Skeletal muscle tissue (tissue), 4 donors: ENCODE results near the gene AMPD2. TPM values are rescaled to one million over a fixed set of nuclear protein-coding genes. Genes with fewer than 3 reads are reported as not detected.

Experiments used
- H3K27ac ChIP-seq: one replicate; pipeline ENCODE4 v1.7.0; 2013; ENCODE audit warnings: mild to moderate bottlenecking, low read depth, low read length, inconsistent platforms
- H3K27me3 ChIP-seq, 3 donors: one replicate each; pipeline ENCODE4 v1.7.0; 2013; ENCODE audit warnings: low read length in 3 of 3; ENCODE audit not compliant: control insufficient read depth in 3 of 3, insufficient read depth in 3 of 3
- H3K36me3 ChIP-seq, 3 donors: one replicate each; pipeline ENCODE4 v1.7.0; 2013; ENCODE audit warnings: low read length in 3 of 3; ENCODE audit not compliant: control insufficient read depth in 3 of 3, insufficient read depth in 3 of 3
- H3K4me1 ChIP-seq, 3 donors: one replicate each; pipeline ENCODE4 v1.7.0; 2013; ENCODE audit warnings: low read length in 3 of 3, mild to moderate bottlenecking in 3 of 3; ENCODE audit not compliant: control insufficient read depth in 3 of 3, insufficient read depth in 3 of 3
- H3K4me3 ChIP-seq, 3 donors: one replicate each; pipeline ENCODE4 v1.7.0; 2013; ENCODE audit warnings: low read length in 3 of 3
- H3K9ac ChIP-seq, 3 donors: one replicate each; pipeline ENCODE4 v1.7.0; 2013; ENCODE audit warnings: low read length in 3 of 3, mild to moderate bottlenecking in 3 of 3, moderate library complexity in 2 of 3, low read depth in 1 of 3
- H3K9me3 ChIP-seq, 3 donors: one replicate each; pipeline ENCODE4 v1.7.0; 2013; ENCODE audit warnings: low read length in 3 of 3; ENCODE audit not compliant: control insufficient read depth in 3 of 3
- total RNA-seq: library from RNA; depleted of rRNA; stranded (reverse); fragments of >200 nt; gene quantifications from one replicate; pipeline ENCODE4 v1.2.3, GENCODE V29; 2014
- donor health status: Osteomylitis.

AMPD2 gene
- total RNA-seq, 1 donor from 2014 or later: 34.4 TPM

- Histone ChIP-seq H3K4me1 (peaks cover 0 to 2% (median 2%) of the 10 kb centered on the region in 3 donors), H3K27ac (no peak overlapping the region), H3K36me3 (peaks cover 16 to 31% (median 24%) of the 10 kb centered on the region in 3 donors), H3K9me3 (no peaks in the 10 kb centered on the region), H3K9ac (no peak overlapping the region), H3K27me3 (no peaks in the 10 kb centered on the region), H3K4me3 (no peak overlapping the region)
These were observed 10.7 kb downstream of the AMPD2 start for GRCh38 chr1:109630081-109630897.

- Histone ChIP-seq H3K9ac (peak overlapping the region in 1 of 3 donors; percentile 16), H3K4me3 (no peak overlapping the region), H3K27ac (no peak overlapping the region), H3K27me3 (no peaks in the 10 kb centered on the region), H3K4me1 (peaks cover 2 to 4% (median 4%) of the 10 kb centered on the region in 3 donors), H3K36me3 (peaks cover 16 to 31% (median 24%) of the 10 kb centered on the region in 3 donors), H3K9me3 (no peaks in the 10 kb centered on the region)
These were observed 11.4 kb downstream of the AMPD2 start for GRCh38 chr1:109630898-109631512.

- Histone ChIP-seq H3K4me1 (peaks cover 8 to 12% (median 12%) of the 10 kb centered on the region in 3 donors), H3K27me3 (no peaks in the 10 kb centered on the region), H3K36me3 (peaks cover 16 to 31% (median 24%) of the 10 kb centered on the region in 3 donors), H3K9ac (peak overlapping the region in 2 of 3 donors; percentile 11 to 47), H3K27ac (no peak overlapping the region), H3K4me3 (no peak overlapping the region), H3K9me3 (no peaks in the 10 kb centered on the region)
These were observed 12.2 kb downstream of the AMPD2 start for GRCh38 chr1:109631513-109632505.

GRCh38 chr1:109632671-109633346 lies 13.2 kb downstream of the AMPD2 start:
- no peak overlapping the region for H3K27ac ChIP-seq
- H3K36me3 ChIP-seq: peaks cover 14 to 29% (median 18%) of the 10 kb centered on the region in 3 donors
- no peaks in the 10 kb centered on the region for H3K9me3 ChIP-seq
- no peaks in the 10 kb centered on the region for H3K27me3 ChIP-seq
- peaks cover 8 to 12% (median 12%) of the 10 kb centered on the region in 3 donors for H3K4me1 ChIP-seq
- H3K9ac ChIP-seq: peak overlapping the region in 1 of 3 donors; percentile 45
- H3K4me3 ChIP-seq: no peak overlapping the region

- no peaks in the 10 kb centered on the region for H3K27me3 ChIP-seq
- H3K9ac ChIP-seq: no peak overlapping the region
- H3K27ac ChIP-seq: no peak overlapping the region
- H3K9me3 ChIP-seq: no peaks in the 10 kb centered on the region
- H3K4me1 ChIP-seq: peaks cover 8 to 12% (median 12%) of the 10 kb centered on the region in 3 donors
- peaks cover 4 to 15% (median 6%) of the 10 kb centered on the region in 3 donors for H3K36me3 ChIP-seq
- H3K4me3 ChIP-seq: no peak overlapping the region
These were observed 14.7 kb downstream of the AMPD2 start for GRCh38 chr1:109634292-109634691.

GRCh38 chr1:109634771-109635750 lies 15.4 kb downstream of the AMPD2 start:
- Histone ChIP-seq H3K4me3 (no peak overlapping the region), H3K9ac (no peak overlapping the region), H3K4me1 (peaks cover 8 to 13% (median 12%) of the 10 kb centered on the region in 3 donors), H3K9me3 (no peaks in the 10 kb centered on the region), H3K27me3 (no peaks in the 10 kb centered on the region), H3K27ac (no peak overlapping the region), H3K36me3 (peaks cover 0 to 10% (median 6%) of the 10 kb centered on the region in 3 donors)

GRCh38 chr1:109635862-109636200 lies 16.2 kb downstream of the AMPD2 start:
- Histone ChIP-seq H3K27ac (no peak overlapping the region), H3K9me3 (no peaks in the 10 kb centered on the region), H3K27me3 (no peaks in the 10 kb centered on the region), H3K9ac (no peak overlapping the region), H3K36me3 (peaks cover 0 to 7% (median 4%) of the 10 kb centered on the region in 3 donors), H3K4me1 (peaks cover 8 to 17% (median 12%) of the 10 kb centered on the region in 3 donors), H3K4me3 (no peak overlapping the region)

GRCh38 chr1:109636201-109636952 lies 16.7 kb downstream of the AMPD2 start:
- Histone ChIP-seq H3K9me3 (no peaks in the 10 kb centered on the region), H3K27me3 (no peaks in the 10 kb centered on the region), H3K4me1 (peaks cover 8 to 15% (median 12%) of the 10 kb centered on the region in 3 donors), H3K36me3 (peaks cover 0 to 2% (median 0%) of the 10 kb centered on the region in 3 donors), H3K4me3 (no peak overlapping the region), H3K27ac (no peak overlapping the region), H3K9ac (no peak overlapping the region)
